ENCODE results near the gene DNAJC15. TPM values are rescaled to one million over a fixed set of nuclear protein-coding genes. Genes with fewer than 3 reads are reported as not detected.

Gene DNAJC15
- total and polyA plus RNA-seq, 2 of the 8 experiments (the other 6 are each of a cell fraction or from before 2014, with no cell fraction given), result 5.8 to 20.8 TPM

GRCh38 chr13:43079392-43079931, 56.1 kb downstream of the DNAJC15 start:
- Histone ChIP-seq H3K27me3 (replicated peaks in 1 of 4; ENCODE audit: control insufficient read depth in 3 of 4, extremely low read depth in 1 of 4, insufficient read depth in 3 of 4, low read length in 3 of 4) (no peaks in the 10 kb centered on the region), H4K91ac (replicated peaks; ENCODE audit: insufficient read length, low read length) (no peak overlapping the region), H3K23ac (ENCODE audit: insufficient read length) (no peak overlapping the region), H4K20me1 (replicated peaks in 1 of 2; ENCODE audit: control insufficient read depth in 1 of 2, insufficient read depth in 2 of 2, low read length in 2 of 2) (no peaks in the 10 kb centered on the region), H3K27ac (ENCODE audit: low read depth, low read length) (no peak overlapping the region), H3K18ac (ENCODE audit: extremely low read depth, low read length) (no peak overlapping the region), H4K5ac (ENCODE audit: insufficient read length, low read depth, low read length) (no peak overlapping the region), H2BK120ac (replicated peaks; ENCODE audit: low read depth, low read length) (no peak overlapping the region), H4K8ac (ENCODE audit: extremely low read depth, insufficient read depth, low read length) (no peak overlapping the region), H2BK20ac (ENCODE audit: low read length) (no peak overlapping the region), H3K23me2 (ENCODE audit: low read depth, low read length) (no peaks in the 10 kb centered on the region), H3K14ac (ENCODE audit: insufficient read length) (no peak overlapping the region), H2AK5ac (ENCODE audit: low read depth, low read length) (no peak overlapping the region), H3K4me2 (ENCODE audit: insufficient read depth in 1 of 2, low read depth in 2 of 2, low read length in 2 of 2) (no peak overlapping the region), H3K9ac (replicated peaks in 1 of 4; ENCODE audit: extremely low read depth in 1 of 4, low read depth in 3 of 4, low read length in 3 of 4) (no peak overlapping the region), H3K56ac (replicated peaks; ENCODE audit: insufficient read length, low read depth, low read length) (no peak overlapping the region), H3K79me2 (ENCODE audit: control insufficient read depth in 1 of 2, insufficient read depth in 2 of 2, low read length in 2 of 2) (no peaks in the 10 kb centered on the region), H3K9me3 (ENCODE audit: insufficient read depth in 2 of 2, low read depth in 1 of 2, low read length in 1 of 2) (no peaks in the 10 kb centered on the region), H2BK15ac (ENCODE audit: low read length) (no peak overlapping the region), H2AFZ (ENCODE audit: low read length) (no peak overlapping the region), H3K4me1 (replicated peaks in 1 of 4; ENCODE audit: control insufficient read depth in 3 of 4, insufficient read depth in 4 of 4, low read length in 3 of 4) (peaks cover 0 to 5% (median 2%) of the 10 kb centered on the region in 4 experiments; a peak in 2 of 7 replicates), H3K4me3 (ENCODE audit: extremely low read depth in 1 of 4, insufficient read depth in 2 of 4, low read depth in 3 of 4, low read length in 4 of 4) (no peak overlapping the region), H2BK12ac (ENCODE audit: low read depth, low read length) (no peak overlapping the region), H3K79me1 (ENCODE audit: low read depth, low read length) (no peaks in the 10 kb centered on the region), H2BK5ac (ENCODE audit: low read depth, low read length) (no peak overlapping the region), H3K4ac (replicated peaks; ENCODE audit: insufficient read length, low read depth, low read length) (no peak overlapping the region), H3K36me3 (ENCODE audit: control insufficient read depth in 2 of 4, insufficient read depth in 4 of 4, low read length in 3 of 4) (peaks cover 0 to 5% (median 0%) of the 10 kb centered on the region in 4 experiments; a peak in 2 of 8 replicates)
- CTCF ChIA-PET (ENCODE audit: partially characterized antibody), result no interaction called here
- 88% methylated on average over 2 of the region's 2 CpGs; no CpG with 5 or more reads in 1 of the 2 experiments for WGBS, 2 experiments (ENCODE audit: extremely low coverage in 1 of 2, insufficient coverage in 1 of 2, insufficient read length in 1 of 2, insufficient replicate concordance in 2 of 2, low coverage in 1 of 2, low lambda C conversion rate in 2 of 2, missing lambda C conversion rate in 1 of 2)
- POLR2A ChIA-PET (ENCODE audit: partially characterized antibody), result no interaction called here
- no peak for FAIRE-seq
- TF ChIP-seq POLR2A (IDR thresholded peaks at IDR 0.05; ENCODE audit: control extremely low read depth in 1 of 2, low read depth in 2 of 2, low read length in 2 of 2), result no peak
- TF ChIP-seq TCF12 (IDR thresholded peaks at IDR 0.05; ENCODE audit: low read depth, low read length), result no peak
- TF ChIP-seq SAP30 (IDR thresholded peaks at IDR 0.05; ENCODE audit: insufficient read depth, insufficient replicate concordance, low read length), result no peak
- TF ChIP-seq RBBP5 (IDR thresholded peaks at IDR 0.05; ENCODE audit: borderline replicate concordance, low read depth, low read length), result no peak
- TF ChIP-seq NRF1 (IDR thresholded peaks at IDR 0.05; ENCODE audit: low read depth, low read length), result no peak
- no peak for TF ChIP-seq CEBPB (IDR thresholded peaks at IDR 0.05; ENCODE audit: low read depth, low read length)
- no peak for TF ChIP-seq SP4 (IDR thresholded peaks at IDR 0.05; ENCODE audit: low read length)
- no peak for TF ChIP-seq EP300 (IDR thresholded peaks at IDR 0.05; ENCODE audit: borderline replicate concordance in 1 of 2, low read depth in 2 of 2, low read length in 2 of 2)
- TF ChIP-seq KDM4A (IDR thresholded peaks at IDR 0.05; ENCODE audit: low read depth, low read length, severe bottlenecking), result no peak
- TF ChIP-seq JUND (IDR thresholded peaks at IDR 0.05; ENCODE audit: low read length), result no peak
- no peak for TF ChIP-seq HDAC6 (IDR thresholded peaks at IDR 0.05; ENCODE audit: low read depth, low read length)
- no peak for TF ChIP-seq EGR1 (IDR thresholded peaks at IDR 0.05; ENCODE audit: borderline replicate concordance, low read depth, low read length)
- DNase-seq (ENCODE audit: low read depth in 1 of 2, low spot score in 2 of 2), result no peak
